Stimulated activated naive B cell treated with anti-CD40 and anti-IgM and Interleukin-4, amounts not matched to agents 10 μg/mL and 1 μg/mL and 100 μg/mL, for 72 hours (primary cell): Measurements from ENCODE around the gene ZNRF1.

Experiments
- ATAC-seq, 2 donors: fragments of 150-1000 bp; cut with Tn5 transposase; replicated peaks; 2 replicates each; pipeline ENCODE4 v1.10.0; 2021; ENCODE audit warnings: moderate library complexity in 1 of 2
- DNase-seq: peaks from one replicate; pipeline ENCODE4 v3.0.0; 2021
- H3K27ac Mint-ChIP-seq: one replicate; pipeline ENCODE4 v1.8.0; 2022; ENCODE audit warnings: mild to moderate bottlenecking, mixed read lengths
- H3K27me3 Mint-ChIP-seq, 2 donors: one replicate each; pipeline ENCODE4 v1.8.0; 2022; ENCODE audit warnings: mixed read lengths in 2 of 2
- H3K36me3 Mint-ChIP-seq, 2 donors: one replicate each; pipeline ENCODE4 v1.8.0; 2022; ENCODE audit warnings: mixed read lengths in 2 of 2, mild to moderate bottlenecking in 1 of 2
- H3K4me1 Mint-ChIP-seq, 2 donors: one replicate each; pipeline ENCODE4 v1.8.0; 2022; ENCODE audit warnings: mixed read lengths in 2 of 2, mild to moderate bottlenecking in 1 of 2
- H3K4me3 Mint-ChIP-seq, 2 donors: one replicate each; pipeline ENCODE4 v1.8.0; 2022; ENCODE audit warnings: mild to moderate bottlenecking in 2 of 2, mixed read lengths in 2 of 2, moderate library complexity in 1 of 2
- H3K9me3 Mint-ChIP-seq, 2 donors: one replicate each; pipeline ENCODE4 v1.8.0; 2022; ENCODE audit warnings: mixed read lengths in 2 of 2, mild to moderate bottlenecking in 1 of 2

ZNRF1 gene

GRCh38 chr16:74991268-74991592 is 7.6 kb upstream of the ZNRF1 start:
- Mint-ChIP-seq H3K4me3 (no peak overlapping the region), H3K27me3 (peaks cover 21 to 27% of the 10 kb centered on the region in 2 donors), H3K36me3 (no peaks in the 10 kb centered on the region), H3K4me1 (no peaks in the 10 kb centered on the region), H3K9me3 (peaks cover 0 to 2% of the 10 kb centered on the region in 2 donors), H3K27ac (no peak overlapping the region)
- ATAC-seq: no peak
- DNase-seq: no peak

GRCh38 chr16:74991593-74992403 is 7.0 kb upstream of the ZNRF1 start:
- Mint-ChIP-seq H3K9me3 (peaks cover 0 to 2% of the 10 kb centered on the region in 2 donors), H3K36me3 (no peaks in the 10 kb centered on the region), H3K27me3 (peaks cover 24 to 31% of the 10 kb centered on the region in 2 donors), H3K27ac (no peak overlapping the region), H3K4me1 (no peaks in the 10 kb centered on the region), H3K4me3 (no peak overlapping the region)
- DNase-seq: no peak
- ATAC-seq: no peak

GRCh38 chr16:74995986-74996385 is 2.8 kb upstream of the ZNRF1 start:
- no peaks in the 10 kb centered on the region for H3K36me3 Mint-ChIP-seq
- no peak overlapping the region for H3K4me3 Mint-ChIP-seq
- peaks cover 0 to 2% of the 10 kb centered on the region in 2 donors for H3K9me3 Mint-ChIP-seq
- ATAC-seq (no peak), DNase-seq (no peak)
- H3K27me3 Mint-ChIP-seq: peaks cover 31 to 46% of the 10 kb centered on the region in 2 donors
- peaks cover 14 to 19% of the 10 kb centered on the region in 2 donors for H3K4me1 Mint-ChIP-seq
- H3K27ac Mint-ChIP-seq: peak overlapping the region; percentile 14

DNA sequence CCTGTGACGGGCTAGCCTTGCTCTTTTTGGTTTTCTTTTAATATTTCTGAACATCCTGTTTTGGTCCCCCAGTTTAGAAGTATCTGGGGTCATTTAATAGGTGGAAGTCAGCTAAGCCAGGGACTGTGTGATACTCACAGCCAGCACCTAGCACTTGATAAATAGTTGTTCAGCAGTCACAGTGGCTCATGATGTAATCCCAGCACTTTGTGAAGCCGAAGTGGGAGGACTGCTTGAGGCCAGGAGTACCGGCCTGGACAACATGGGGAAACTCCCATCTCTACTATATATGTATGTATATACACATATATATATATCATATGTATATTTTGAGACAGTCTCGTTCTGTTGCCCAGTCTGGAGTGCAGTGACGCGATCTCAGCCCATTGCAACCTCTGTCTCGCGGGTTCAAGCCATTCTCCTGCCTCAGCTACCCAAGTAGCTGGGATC is 1.8 kb upstream of the ZNRF1 start:
- Mint-ChIP-seq H3K4me1 (peaks cover 14 to 20% of the 10 kb centered on the region in 2 donors), H3K36me3 (no peaks in the 10 kb centered on the region), H3K27ac (no peak overlapping the region), H3K27me3 (peaks cover 39 to 57% of the 10 kb centered on the region in 2 donors), H3K4me3 (no peak overlapping the region), H3K9me3 (peaks cover 0 to 2% of the 10 kb centered on the region in 2 donors)
- DNase-seq: no peak
- ATAC-seq: no peak

- ATAC-seq (peak; percentile 36 to 38), DNase-seq (no peak)
- H3K4me1 Mint-ChIP-seq: peaks cover 22 to 28% of the 10 kb centered on the region in 2 donors
- H3K9me3 Mint-ChIP-seq: peaks cover 0 to 2% of the 10 kb centered on the region in 2 donors
- peak overlapping the region; percentile 79 for H3K27ac Mint-ChIP-seq
- no peaks in the 10 kb centered on the region for H3K36me3 Mint-ChIP-seq
- peaks cover 53 to 64% of the 10 kb centered on the region in 2 donors for H3K27me3 Mint-ChIP-seq
- peak overlapping the region; percentile 75 to 85 for H3K4me3 Mint-ChIP-seq
These were observed 390 bp downstream of the ZNRF1 start for GRCh38 chr16:74999219-74999608.

DNA sequence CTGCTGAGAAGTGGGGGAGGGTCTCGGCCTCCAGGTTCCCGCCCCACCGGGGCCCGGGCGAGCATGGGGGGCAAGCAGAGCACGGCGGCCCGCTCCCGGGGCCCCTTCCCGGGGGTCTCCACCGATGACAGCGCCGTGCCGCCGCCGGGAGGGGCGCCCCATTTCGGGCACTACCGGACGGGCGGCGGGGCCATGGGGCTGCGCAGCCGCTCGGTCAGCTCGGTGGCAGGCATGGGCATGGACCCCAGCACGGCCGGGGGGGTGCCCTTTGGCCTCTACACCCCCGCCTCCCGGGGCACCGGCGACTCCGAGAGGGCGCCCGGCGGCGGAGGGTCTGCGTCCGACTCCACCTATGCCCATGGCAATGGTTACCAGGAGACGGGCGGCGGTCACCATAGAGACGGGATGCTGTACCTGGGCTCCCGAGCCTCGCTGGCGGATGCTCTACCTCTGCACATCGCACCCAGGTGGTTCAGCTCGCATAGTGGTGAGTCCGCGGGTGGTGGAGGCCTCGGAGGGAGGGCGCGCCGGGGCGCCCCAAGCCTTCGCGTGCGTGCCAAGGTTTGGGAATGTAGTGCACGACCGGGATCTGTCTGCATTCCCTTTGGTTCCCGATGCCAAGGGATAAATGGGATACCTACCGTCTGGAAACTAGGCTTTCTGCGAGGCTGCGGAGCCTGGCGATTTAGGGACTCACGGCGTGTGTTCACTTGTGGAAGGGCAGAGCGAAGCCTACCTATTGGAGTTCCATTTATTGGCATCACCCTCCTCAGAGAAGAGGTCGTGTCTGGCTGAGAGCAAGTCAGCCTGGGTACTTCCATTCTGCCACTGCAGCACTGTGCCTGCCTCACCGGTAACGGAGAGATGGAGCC is 1.0 kb downstream of the ZNRF1 start:
- H3K4me1 Mint-ChIP-seq: peaks cover 22 to 28% of the 10 kb centered on the region in 2 donors
- peaks cover 50 to 60% of the 10 kb centered on the region in 2 donors for H3K27me3 Mint-ChIP-seq
- peaks cover 0 to 2% of the 10 kb centered on the region in 2 donors for H3K9me3 Mint-ChIP-seq
- H3K36me3 Mint-ChIP-seq: no peaks in the 10 kb centered on the region
- ATAC-seq (peak; percentile 38 to 42), DNase-seq (peak; percentile 6)
- H3K4me3 Mint-ChIP-seq: peak overlapping the region; percentile 75 to 85
- peak overlapping the region; percentile 79 for H3K27ac Mint-ChIP-seq

DNA sequence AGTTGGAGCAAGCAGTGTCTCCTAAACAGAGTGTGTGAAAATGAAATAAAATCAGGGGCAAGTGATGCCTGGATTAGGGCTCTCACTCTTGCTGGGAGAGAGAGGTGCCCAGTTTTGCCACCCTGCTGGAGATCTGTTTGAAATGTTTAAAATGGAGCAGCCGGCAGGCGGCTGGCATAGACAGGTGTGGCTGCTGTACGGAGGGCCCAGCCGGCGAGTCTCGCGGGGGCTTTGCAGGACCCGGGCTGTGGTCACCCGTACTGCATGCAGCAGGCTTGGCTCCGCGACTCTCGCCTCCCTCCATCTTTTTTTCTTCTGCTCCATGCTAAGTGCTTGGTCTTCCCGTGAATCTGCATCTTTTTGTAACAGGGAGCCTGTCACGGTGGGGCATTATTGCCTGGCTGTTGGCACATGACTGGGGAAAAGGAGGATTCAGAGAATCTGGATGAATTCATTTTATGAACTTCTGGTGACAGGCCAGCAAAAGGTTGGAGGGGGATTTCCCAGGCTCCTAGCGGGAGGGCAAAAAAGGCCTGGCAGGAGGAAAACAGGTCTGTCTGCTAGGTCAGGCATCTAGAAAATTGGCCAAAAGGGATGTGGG is 1.8 kb downstream of the ZNRF1 start:
- peaks cover 0 to 2% of the 10 kb centered on the region in 2 donors for H3K9me3 Mint-ChIP-seq
- peak overlapping the region; percentile 61 for H3K27ac Mint-ChIP-seq
- H3K4me3 Mint-ChIP-seq: peak overlapping the region; percentile 75 to 85
- no peak for DNase-seq
- peaks cover 22 to 28% of the 10 kb centered on the region in 2 donors for H3K4me1 Mint-ChIP-seq
- H3K27me3 Mint-ChIP-seq: peaks cover 50 to 60% of the 10 kb centered on the region in 2 donors
- peak in 1 of 2 donors; percentile 5 for ATAC-seq
- no peaks in the 10 kb centered on the region for H3K36me3 Mint-ChIP-seq

GRCh38 chr16:75002474-75002873 is 3.6 kb downstream of the ZNRF1 start:
- DNase-seq (no peak), ATAC-seq (no peak)
- Mint-ChIP-seq H3K9me3 (no peaks in the 10 kb centered on the region), H3K4me1 (peaks cover 22 to 30% of the 10 kb centered on the region in 2 donors), H3K27ac (no peak overlapping the region), H3K36me3 (no peaks in the 10 kb centered on the region), H3K27me3 (peaks cover 42 to 47% of the 10 kb centered on the region in 2 donors), H3K4me3 (no peak overlapping the region)

GRCh38 chr16:75003931-75004330 is 5.1 kb downstream of the ZNRF1 start:
- Mint-ChIP-seq H3K4me3 (no peak overlapping the region), H3K4me1 (peaks cover 19 to 34% of the 10 kb centered on the region in 2 donors), H3K9me3 (no peaks in the 10 kb centered on the region), H3K27me3 (peaks cover 42 to 47% of the 10 kb centered on the region in 2 donors), H3K27ac (no peak overlapping the region), H3K36me3 (no peaks in the 10 kb centered on the region)
- ATAC-seq (no peak), DNase-seq (no peak)

GRCh38 chr16:75004460-75004859 is 5.6 kb downstream of the ZNRF1 start:
- H3K4me1 Mint-ChIP-seq: peaks cover 19 to 35% of the 10 kb centered on the region in 2 donors
- H3K9me3 Mint-ChIP-seq: no peaks in the 10 kb centered on the region
- ATAC-seq (no peak), DNase-seq (no peak)
- no peak overlapping the region for H3K4me3 Mint-ChIP-seq
- peaks cover 42 to 47% of the 10 kb centered on the region in 2 donors for H3K27me3 Mint-ChIP-seq
- no peak overlapping the region for H3K27ac Mint-ChIP-seq
- H3K36me3 Mint-ChIP-seq: no peaks in the 10 kb centered on the region

DNA sequence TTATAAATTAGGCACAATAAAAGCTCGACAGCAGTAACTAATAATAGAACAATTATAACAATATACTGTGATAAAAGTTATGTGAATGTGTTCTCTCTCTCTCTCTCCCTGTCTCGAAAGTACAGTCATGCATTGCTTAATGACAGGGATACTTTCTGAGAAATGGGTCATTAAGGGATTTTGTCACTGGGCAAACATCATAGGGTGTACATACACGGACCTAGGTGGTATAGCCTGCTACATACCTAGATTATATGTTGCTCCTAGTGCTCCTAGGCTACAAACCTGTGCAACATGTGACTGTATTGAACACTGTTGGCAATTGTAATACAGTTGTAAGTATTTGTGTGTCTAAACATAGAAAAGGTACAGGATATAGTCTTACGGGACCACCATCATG is 6.9 kb downstream of the ZNRF1 start:
- no peak for ATAC-seq
- no peak for DNase-seq
- Mint-ChIP-seq H3K4me1 (peaks cover 10 to 25% of the 10 kb centered on the region in 2 donors), H3K36me3 (no peaks in the 10 kb centered on the region), H3K27ac (no peak overlapping the region), H3K9me3 (no peaks in the 10 kb centered on the region), H3K4me3 (no peak overlapping the region), H3K27me3 (peaks cover 33 to 37% of the 10 kb centered on the region in 2 donors)

DNA sequence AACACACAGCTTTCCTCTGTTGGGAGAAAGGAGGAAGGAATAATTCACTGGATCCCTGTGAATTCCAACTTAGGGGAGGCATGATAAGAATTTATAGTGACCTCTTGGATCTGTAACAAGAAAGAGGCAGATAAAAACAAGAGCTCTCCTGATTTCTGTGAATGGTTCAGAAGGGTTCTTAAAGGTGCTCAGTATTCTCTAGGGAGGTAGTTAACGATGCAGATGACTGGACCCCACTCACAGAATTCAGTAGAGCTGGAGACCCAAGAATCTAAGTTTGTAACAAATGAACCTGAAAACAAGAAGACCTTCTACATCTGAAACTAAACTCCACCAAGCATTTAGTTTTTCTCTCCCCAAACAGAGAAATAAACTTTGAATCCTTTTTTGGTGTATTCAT is 8.6 kb downstream of the ZNRF1 start:
- peaks cover 18 to 20% of the 10 kb centered on the region in 2 donors for H3K27me3 Mint-ChIP-seq
- no peak for DNase-seq
- H3K4me1 Mint-ChIP-seq: peaks cover 13 to 34% of the 10 kb centered on the region in 2 donors
- H3K4me3 Mint-ChIP-seq: no peak overlapping the region
- H3K9me3 Mint-ChIP-seq: no peaks in the 10 kb centered on the region
- no peaks in the 10 kb centered on the region for H3K36me3 Mint-ChIP-seq
- ATAC-seq: peak; percentile 36 to 57
- peak overlapping the region; percentile 7 for H3K27ac Mint-ChIP-seq

DNA sequence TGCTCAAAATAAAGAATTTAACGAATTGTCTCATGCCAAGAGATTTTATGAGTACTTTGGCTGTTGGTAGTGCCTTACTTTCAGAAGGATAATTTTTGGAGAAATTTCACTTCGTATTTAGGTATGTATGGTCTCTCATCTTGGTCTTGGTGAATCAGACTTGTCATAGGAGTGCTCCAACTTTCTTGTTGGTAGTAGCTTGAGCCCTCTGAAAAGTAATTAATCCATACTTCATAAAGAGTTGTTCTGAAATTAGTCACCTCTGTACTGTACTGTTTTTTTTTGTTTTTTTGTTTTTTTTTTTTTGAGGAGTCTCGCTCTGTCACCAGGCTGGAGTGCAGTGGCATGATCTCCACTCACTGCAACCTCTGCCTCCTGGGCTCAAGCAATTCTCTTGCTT is 11.6 kb downstream of the ZNRF1 start:
- ATAC-seq (no peak), DNase-seq (no peak)
- peaks cover 14 to 37% of the 10 kb centered on the region in 2 donors for H3K4me1 Mint-ChIP-seq
- H3K27me3 Mint-ChIP-seq: peaks cover 0 to 4% of the 10 kb centered on the region in 2 donors
- no peaks in the 10 kb centered on the region for H3K36me3 Mint-ChIP-seq
- no peak overlapping the region for H3K27ac Mint-ChIP-seq
- H3K4me3 Mint-ChIP-seq: no peak overlapping the region
- H3K9me3 Mint-ChIP-seq: no peaks in the 10 kb centered on the region
